CD14-positive monocyte (primary cell): ENCODE data around the gene VPS35L. TPM values are rescaled to one million over a fixed set of nuclear protein-coding genes. Genes with fewer than 3 reads are reported as not detected.

ENCODE experiments used
- DNase-seq, 3 donors: peaks; one replicate each; pipeline ENCODE4 v3.0.0-alpha.2; 2011 to 2022
- H2AFZ ChIP-seq: 2 replicates; pipeline ENCODE4 v1.6.0; 2012; ENCODE audit warnings: mild to moderate bottlenecking, low read depth, low read length, inconsistent platforms; ENCODE audit not compliant: insufficient read depth, poor library complexity, severe bottlenecking
- H3K27ac ChIP-seq, 2 donors: 1 replicate in 1 of 2; 2 replicates in 1 of 2; pipeline ENCODE4 v1.5.1; 2012 to 2013; ENCODE audit warnings: low read length in 2 of 2, control low read depth in 1 of 2, inconsistent platforms in 1 of 2, low read depth in 1 of 2, mild to moderate bottlenecking in 1 of 2
- H3K27me3 ChIP-seq, 2 donors: one replicate each; pipeline versions ENCODE4 v1.6.0 to v1.6.1; 2011 to 2013; ENCODE audit warnings: low read length in 2 of 2; ENCODE audit not compliant: control insufficient read depth in 2 of 2, insufficient read depth in 2 of 2
- H3K36me3 ChIP-seq, 2 donors: replicated peaks in 1 of 2; 1 replicate in 1 of 2; 2 replicates in 1 of 2; pipeline versions ENCODE4 v1.5.1 to v1.6.1; 2012 to 2013; ENCODE audit warnings: low read length in 2 of 2, control low read depth in 1 of 2, inconsistent platforms in 1 of 2, mild to moderate bottlenecking in 1 of 2; ENCODE audit not compliant: insufficient read depth in 2 of 2, control insufficient read depth in 1 of 2
- H3K4me1 ChIP-seq, 2 donors: 1 replicate in 1 of 2; 2 replicates in 1 of 2; pipeline versions ENCODE4 v1.5.1 to v1.6.1; 2012 to 2013; ENCODE audit warnings: low read length in 2 of 2, control low read depth in 1 of 2, inconsistent platforms in 1 of 2, mild to moderate bottlenecking in 1 of 2, moderate library complexity in 1 of 2; ENCODE audit not compliant: insufficient read depth in 2 of 2, control insufficient read depth in 1 of 2
- H3K4me2 ChIP-seq: replicated peaks from 2 replicates; pipeline ENCODE3; 2012; ENCODE audit warnings: low read length, moderate library complexity, mild to moderate bottlenecking; ENCODE audit not compliant: poor library complexity, severe bottlenecking; ENCODE audit errors: extremely low read depth
- H3K4me3 ChIP-seq, 3 experiments: fragments of 200-600 bp in 1 of 3; sonication (generic) in 1 of 3; replicated peaks in 1 of 3; 1 replicate in 2 of 3; 2 replicates in 1 of 3; pipeline ENCODE4 v1.5.1; 2011 to 2013; ENCODE audit warnings: low read length in 3 of 3, mild to moderate bottlenecking in 3 of 3, control low read depth in 2 of 3, low read depth in 2 of 3, inconsistent platforms in 1 of 3, moderate library complexity in 1 of 3
- H3K79me2 ChIP-seq: 2 replicates; pipeline ENCODE4 v1.6.0; 2012; ENCODE audit warnings: mild to moderate bottlenecking, control low read depth, inconsistent platforms, low read length, moderate library complexity; ENCODE audit not compliant: insufficient read depth
- H3K9ac ChIP-seq: 2 replicates; pipeline ENCODE4 v1.6.0; 2017; ENCODE audit warnings: low read length, mild to moderate bottlenecking; ENCODE audit not compliant: insufficient read depth, poor library complexity, severe bottlenecking
- H3K9me3 ChIP-seq, 2 donors: replicated peaks in 1 of 2; 1 replicate in 1 of 2; 2 replicates in 1 of 2; pipeline versions ENCODE4 v1.5.1 to v1.6.1; 2012 to 2013; ENCODE audit warnings: low read length in 2 of 2, control low read depth in 1 of 2; ENCODE audit not compliant: control insufficient read depth in 1 of 2, insufficient read depth in 1 of 2
- H4K20me1 ChIP-seq: 2 replicates; pipeline ENCODE4 v1.6.0; 2012; ENCODE audit warnings: mild to moderate bottlenecking, low read length, control low read depth, moderate library complexity; ENCODE audit not compliant: insufficient read depth
- H3K27ac Mint-ChIP-seq, 7 donors: one replicate each; pipeline ENCODE4 v1.8.0; 2020; ENCODE audit warnings: mild to moderate bottlenecking in 7 of 7, mixed read lengths in 7 of 7, moderate library complexity in 6 of 7, inconsistent platforms in 2 of 7
- H3K27me3 Mint-ChIP-seq, 3 donors: one replicate each; pipeline ENCODE4 v1.8.0; 2021 to 2022; ENCODE audit warnings: low read depth in 3 of 3, mild to moderate bottlenecking in 3 of 3, mixed read lengths in 3 of 3, moderate library complexity in 3 of 3, inconsistent platforms in 1 of 3
- H3K36me3 Mint-ChIP-seq, 2 donors: one replicate each; pipeline ENCODE4 v1.8.0; 2020; ENCODE audit warnings: mixed read lengths in 2 of 2, inconsistent platforms in 1 of 2, mild to moderate bottlenecking in 1 of 2
- H3K4me1 Mint-ChIP-seq: one replicate; pipeline ENCODE4 v1.8.0; 2020; ENCODE audit warnings: mild to moderate bottlenecking, mixed read lengths
- H3K4me3 Mint-ChIP-seq, 2 donors: one replicate each; pipeline ENCODE4 v1.8.0; 2020; ENCODE audit warnings: mild to moderate bottlenecking in 2 of 2, mixed read lengths in 2 of 2, moderate library complexity in 1 of 2
- H3K9me3 Mint-ChIP-seq, 7 donors: one replicate each; pipeline ENCODE4 v1.8.0; 2020 to 2022; ENCODE audit warnings: mixed read lengths in 7 of 7, mild to moderate bottlenecking in 6 of 7, moderate library complexity in 6 of 7, inconsistent platforms in 2 of 7
- CTCF ChIP-seq: fragments of 200-600 bp; IDR thresholded peaks from one replicate; pipeline ENCODE4 v1.8.0; 2022; ENCODE audit warnings: antibody characterized with exemption, mild to moderate bottlenecking
- WGBS: methylation state at CpG from one replicate; pipeline ENCODE4 v1.1.5; 2013; ENCODE audit warnings: missing lambda C conversion rate; ENCODE audit not compliant: insufficient coverage; 5-methylcytosine and 5-hydroxymethylcytosine counted together
- intact Hi-C, 2 donors: fragments of 100-400 bp; cut with micrococcal nuclease; formaldehyde crosslinking; loops; one replicate each; pipeline versions ENCODE4 v1.15.0 to v1.15.1; 2023
- polyA plus RNA-seq, 3 donors: library from polyadenylated mRNA; depleted of rRNA in 1 of 3; unstranded in 2 of 3; stranded (reverse) in 1 of 3; fragments of 300-500 nt in 2 of 3; fragments of >200 nt in 1 of 3; fragmentation: Illumina TruSeq in 2 of 3; gene quantifications; 1 replicate in 2 of 3; 2 replicates in 1 of 3; pipeline ENCODE4 v1.2.3, GENCODE V29; 2012 to 2021

VPS35L gene
- polyA plus RNA-seq, 3 donors: 29.7 to 51.4 (median 48.8) TPM

- Histone ChIP-seq H3K27ac (no peak overlapping the region), H3K9ac (no peak overlapping the region), H4K20me1 (no peaks in the 10 kb centered on the region), H3K79me2 (peaks cover 7% of the 10 kb centered on the region), H3K4me1 (peaks cover 10 to 16% of the 10 kb centered on the region in 2 donors), H2AFZ (no peak overlapping the region), H3K4me2 (no peak overlapping the region), H3K36me3 (peaks cover 24 to 40% of the 10 kb centered on the region in 2 donors), H3K4me3 (no peak overlapping the region), H3K27me3 (no peaks in the 10 kb centered on the region), H3K9me3 (no peaks in the 10 kb centered on the region)
- H3K27ac Mint-ChIP-seq: no peak overlapping the region
- intact Hi-C loops: loop anchor here in 1 of 2 donors (10.0 kb wide), 1 partner anchor 649 kb away; the partner anchor contains the start of gene COQ7
- peaks cover 41% of the 10 kb centered on the region in 2 donors for H3K36me3 Mint-ChIP-seq
- no peaks in the 10 kb centered on the region for H3K27me3 Mint-ChIP-seq
- H3K9me3 Mint-ChIP-seq: no peaks in the 10 kb centered on the region
- no peak for TF ChIP-seq CTCF
- WGBS: 96% methylated on average over 6 of the region's 6 CpGs
- no peak for DNase-seq
- no peak overlapping the region for H3K4me3 Mint-ChIP-seq
- H3K4me1 Mint-ChIP-seq: peaks cover 16% of the 10 kb centered on the region
Measured at GRCh38 chr16:19713697-19714096, 158.2 kb downstream of the VPS35L start.

GRCh38 chr16:19715566-19715965 is 160.1 kb downstream of the VPS35L start:
- peaks cover 21% of the 10 kb centered on the region for H3K4me1 Mint-ChIP-seq
- H4K20me1 ChIP-seq: no peaks in the 10 kb centered on the region
- intact Hi-C loops: loop anchor here in 1 of 2 donors (5.0 to 10.0 kb wide), 2 partner anchors 158 to 651 kb away; partner anchors contain the start of genes COQ7 and VPS35L
- peaks cover 14 to 21% of the 10 kb centered on the region in 2 donors for H3K4me1 ChIP-seq
- no peak for TF ChIP-seq CTCF
- no peaks in the 10 kb centered on the region for H3K9me3 Mint-ChIP-seq
- 97% methylated on average over 5 of the region's 5 CpGs for WGBS
- H3K27me3 Mint-ChIP-seq: peaks cover 0 to under 1% (median 0%) of the 10 kb centered on the region in 3 donors
- no peak overlapping the region for H3K27ac ChIP-seq
- H3K9ac ChIP-seq: no peak overlapping the region
- no peak overlapping the region for H3K4me3 ChIP-seq
- no peak overlapping the region for H3K27ac Mint-ChIP-seq
- H3K36me3 Mint-ChIP-seq: peaks cover 25 to 27% of the 10 kb centered on the region in 2 donors
- H2AFZ ChIP-seq: no peak overlapping the region
- H3K4me3 Mint-ChIP-seq: no peak overlapping the region
- H3K36me3 ChIP-seq: peaks cover 13 to 24% of the 10 kb centered on the region in 2 donors
- no peak overlapping the region for H3K4me2 ChIP-seq
- peaks cover 7% of the 10 kb centered on the region for H3K79me2 ChIP-seq
- no peak for DNase-seq
- no peaks in the 10 kb centered on the region for H3K9me3 ChIP-seq
- no peaks in the 10 kb centered on the region for H3K27me3 ChIP-seq
